Muscle of leg (tissue), 11 donors: Measurements from ENCODE around the gene RAB43. TPM values are rescaled to one million over a fixed set of nuclear protein-coding genes. Genes with fewer than 3 reads are reported as not detected.
"Not testable (repeated sequence)": the region's sequence is repeated elsewhere in the genome, so short reads cannot be mapped to it uniquely, and the experiment has no call there.

Experiments
- DNase-seq: peaks from one replicate; pipeline ENCODE4 v3.0.0; 2013
- H3K27ac ChIP-seq: one replicate; pipeline ENCODE4 v1.5.1; 2013; ENCODE audit warnings: mild to moderate bottlenecking, low read length, control low read depth
- H3K27me3 ChIP-seq: one replicate; pipeline ENCODE4 v1.6.1; 2013; ENCODE audit warnings: low read length; ENCODE audit not compliant: control insufficient read depth, insufficient read depth
- H3K36me3 ChIP-seq: one replicate; pipeline ENCODE4 v1.6.1; 2013; ENCODE audit warnings: low read length; ENCODE audit not compliant: control insufficient read depth, insufficient read depth
- H3K4me1 ChIP-seq: one replicate; pipeline ENCODE4 v1.6.1; 2013; ENCODE audit warnings: low read length; ENCODE audit not compliant: control insufficient read depth, insufficient read depth
- H3K4me3 ChIP-seq: one replicate; pipeline ENCODE4 v1.5.1; 2013; ENCODE audit warnings: low read length, control low read depth
- H3K9me3 ChIP-seq: replicated peaks from 2 replicates; pipeline ENCODE4 v1.6.1; 2013; ENCODE audit warnings: low read depth, low read length; ENCODE audit not compliant: control insufficient read depth
- WGBS: methylation state at CpG from one replicate; pipeline ENCODE4 v1.1.5; 2013; ENCODE audit warnings: missing lambda C conversion rate; ENCODE audit not compliant: insufficient coverage; 5-methylcytosine and 5-hydroxymethylcytosine counted together
- polyA plus RNA-seq, 8 donors: library from polyadenylated mRNA; unstranded; fragments of 120-200 nt; gene quantifications; one replicate each; pipeline versions ENCODE4 v1.2.1 to v1.2.3, GENCODE V29; 2013; ENCODE audit warnings: inconsistent platforms in 1 of 8, low replicate concordance in 1 of 8; ENCODE audit not compliant: insufficient read length in 8 of 8, insufficient read depth in 1 of 8
- total RNA-seq: library from RNA; stranded (reverse); fragments of 120-200 nt; gene quantifications from one replicate; pipeline ENCODE4 v1.2.4, GENCODE V29; 2013

Gene RAB43
- total and polyA plus RNA-seq, 9 donors = 1.6 to 4.2 (median 2.7) TPM

- H3K4me3 ChIP-seq = no peak overlapping the region
- peaks cover 2% of the 10 kb centered on the region for H3K27me3 ChIP-seq
- WGBS = 84% methylated on average over 7 of the region's 7 CpGs
These were observed 44.4 kb downstream of the RAB43 start for GRCh38 chr3:129077222-129077621.

DNA sequence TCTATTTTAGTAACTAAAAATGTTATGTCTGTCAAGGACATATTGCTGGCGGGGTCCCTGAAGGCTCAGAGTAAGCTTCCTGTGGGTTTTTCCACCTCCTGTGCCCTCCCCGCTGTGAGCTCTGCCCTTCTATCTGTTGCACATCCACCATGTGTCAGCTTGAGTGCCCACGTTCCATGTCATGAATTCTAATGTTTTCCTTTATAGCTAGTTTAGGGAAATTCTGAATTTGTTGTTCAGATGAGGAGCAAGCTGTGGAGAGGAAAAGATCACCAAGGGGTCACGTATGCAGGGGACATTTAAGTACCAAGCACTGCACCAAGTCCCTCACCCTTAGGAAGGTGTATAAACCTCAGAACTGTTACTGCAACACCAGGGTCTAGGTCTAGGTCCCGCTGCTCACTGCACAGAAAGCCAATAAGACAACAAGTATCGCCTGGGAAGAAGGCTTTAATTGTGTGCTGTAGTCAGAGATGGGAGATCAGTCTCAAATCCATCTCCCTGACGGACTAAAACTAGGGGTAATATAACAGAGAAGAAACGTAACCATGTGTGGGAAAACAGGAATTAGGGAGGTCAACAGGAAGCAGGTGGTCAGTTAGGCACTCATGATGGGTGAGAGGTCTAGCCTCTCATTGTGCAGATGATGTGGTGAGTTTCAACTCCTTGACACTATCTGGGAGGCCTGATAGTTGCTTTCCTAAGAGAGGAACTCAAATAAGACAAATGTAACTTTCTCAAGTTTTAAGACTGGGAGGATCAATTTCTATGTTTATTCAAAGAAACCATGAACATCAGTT is 51.3 kb downstream of the RAB43 start:
- H3K4me1 ChIP-seq = peaks cover 2% of the 10 kb centered on the region
- H3K36me3 ChIP-seq = no peaks in the 10 kb centered on the region
- H3K27ac ChIP-seq = no peak overlapping the region
- no peak overlapping the region for H3K4me3 ChIP-seq
- DNase-seq = no peak
- 62% methylated on average over 2 of the region's 8 CpGs for WGBS
- no peaks in the 10 kb centered on the region for H3K27me3 ChIP-seq
- no peaks in the 10 kb centered on the region for H3K9me3 ChIP-seq

More at GRCh38 chr3:129077222-129077621, 44.4 kb downstream of the RAB43 start:
- Histone ChIP-seq H3K36me3 (no peaks in the 10 kb centered on the region), H3K4me1 (no peaks in the 10 kb centered on the region), H3K9me3 (no peaks in the 10 kb centered on the region), H3K27ac (no peak overlapping the region)
- no peak for DNase-seq

GRCh38 chr3:129069313-129070085 is 52.1 kb downstream of the RAB43 start:
- WGBS = 92% methylated on average over 7 of the region's 13 CpGs
- H3K4me3 ChIP-seq, DNase-seq, H3K27ac ChIP-seq, H3K4me1 ChIP-seq, H3K27me3 ChIP-seq, H3K36me3 ChIP-seq, H3K9me3 ChIP-seq: not testable (repeated sequence)

DNA sequence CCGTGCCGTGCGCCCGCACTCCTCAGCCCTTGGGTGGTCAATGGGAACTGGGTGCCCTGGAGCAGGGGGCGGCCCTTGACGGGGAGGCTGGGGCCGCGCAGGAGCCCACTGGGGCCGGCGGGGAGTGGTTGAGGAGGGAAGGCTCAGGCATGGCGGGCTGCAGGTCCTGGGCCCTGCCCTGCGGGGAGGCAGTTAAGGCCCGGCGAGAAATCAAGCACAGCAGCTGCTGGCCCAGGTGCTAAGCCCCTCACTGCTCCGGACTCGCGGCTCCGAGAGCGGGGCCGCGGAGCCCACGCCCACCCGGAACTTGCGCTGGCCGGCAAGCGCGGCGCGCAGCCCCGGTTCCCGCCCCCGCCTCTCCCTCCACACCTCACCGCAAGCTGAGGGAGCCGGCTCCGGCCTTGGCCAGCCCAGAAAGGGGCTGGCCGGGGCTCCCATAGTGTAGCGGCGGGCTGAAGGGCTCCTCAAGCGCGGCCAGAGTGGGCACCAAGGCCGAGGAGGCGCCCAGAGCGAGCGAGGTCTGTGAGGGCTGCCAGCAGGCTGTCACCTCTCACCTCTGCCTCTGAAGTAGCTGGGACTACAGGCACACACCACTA is 53.2 kb downstream of the RAB43 start:
- H3K36me3 ChIP-seq = no peaks in the 10 kb centered on the region
- H3K27ac ChIP-seq = no peak overlapping the region
- H3K27me3 ChIP-seq = no peaks in the 10 kb centered on the region
- H3K4me3 ChIP-seq = peak overlapping the region; percentile 36
- WGBS = 8% methylated on average over 40 of the region's 44 CpGs
- H3K9me3 ChIP-seq = no peaks in the 10 kb centered on the region
- peak; percentile 29 for DNase-seq
- H3K4me1 ChIP-seq = peaks cover 2% of the 10 kb centered on the region

- WGBS = 100% methylated on average over 2 of the region's 7 CpGs
- not testable (repeated sequence) for H3K27me3 ChIP-seq, DNase-seq
These were observed 53.9 kb downstream of the RAB43 start for GRCh38 chr3:129067719-129068118.

DNA sequence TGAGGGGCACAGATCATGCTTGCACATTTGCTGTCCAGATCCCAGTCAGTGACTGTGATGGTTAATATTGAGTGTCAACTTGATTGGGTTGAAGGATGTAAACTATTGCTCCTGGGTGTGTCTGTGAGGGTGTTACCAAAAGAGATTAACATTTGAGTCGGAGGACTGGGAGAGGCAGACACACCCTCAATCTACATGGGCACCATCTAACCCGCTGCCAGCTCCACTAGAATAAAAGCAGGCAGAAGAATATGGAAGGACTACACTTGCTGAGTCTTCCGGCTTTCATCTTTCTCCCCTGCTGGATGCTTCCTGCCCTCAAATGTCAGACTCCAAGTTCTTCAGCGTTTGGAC is 55.9 kb downstream of the RAB43 start:
- H3K9me3 ChIP-seq = no peaks in the 10 kb centered on the region
- H3K27me3 ChIP-seq = no peaks in the 10 kb centered on the region
- 64% methylated on average over 4 of the region's 4 CpGs for WGBS
- no peak overlapping the region for H3K27ac ChIP-seq
- H3K4me3 ChIP-seq = no peak overlapping the region
- no peaks in the 10 kb centered on the region for H3K36me3 ChIP-seq
- H3K4me1 ChIP-seq = peaks cover 3% of the 10 kb centered on the region
- DNase-seq = no peak

More at GRCh38 chr3:129067719-129068118, 53.9 kb downstream of the RAB43 start:
- H3K36me3 ChIP-seq, H3K9me3 ChIP-seq, H3K4me3 ChIP-seq, H3K4me1 ChIP-seq, H3K27ac ChIP-seq: not testable (repeated sequence)

DNA sequence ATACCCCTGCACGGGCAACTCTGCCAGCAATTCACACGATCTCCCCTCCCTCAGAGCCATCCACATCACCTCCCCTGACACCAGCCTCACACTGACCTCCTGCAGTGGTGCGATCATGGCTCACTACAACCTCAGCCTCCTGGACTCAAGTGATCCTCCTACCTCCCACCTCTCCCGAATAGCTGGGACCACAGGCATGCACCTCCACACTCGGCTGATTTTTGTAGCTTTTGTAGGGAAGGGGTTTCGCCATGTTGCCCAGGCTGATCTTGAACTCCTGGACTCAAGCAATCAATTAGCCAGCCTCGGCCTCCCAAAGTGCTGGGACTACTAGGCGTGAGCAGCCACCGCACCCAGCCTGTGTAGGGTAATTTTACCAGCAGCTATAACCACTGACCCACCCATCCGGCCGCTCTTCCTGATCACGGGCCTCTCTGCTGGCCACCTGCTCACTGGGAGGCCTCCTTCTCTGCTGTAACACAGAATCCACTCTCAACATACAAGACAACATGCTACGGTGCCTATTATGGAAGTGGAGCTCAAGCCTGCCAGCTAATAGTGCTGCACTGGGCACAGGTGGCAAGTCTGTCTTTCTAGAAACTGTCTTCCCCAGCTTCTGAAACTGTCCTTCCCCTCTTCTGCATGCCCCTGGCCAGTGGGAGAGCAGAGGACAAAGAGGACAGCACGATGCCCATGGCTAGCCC is 56.4 kb downstream of the RAB43 start:
- Histone ChIP-seq H3K4me1 (peaks cover 8% of the 10 kb centered on the region), H3K36me3 (no peaks in the 10 kb centered on the region), H3K4me3 (no peak overlapping the region), H3K27me3 (no peaks in the 10 kb centered on the region), H3K9me3 (no peaks in the 10 kb centered on the region), H3K27ac (no peak overlapping the region)
- DNase-seq = no peak
- WGBS = 77% methylated on average over 12 of the region's 14 CpGs

DNA sequence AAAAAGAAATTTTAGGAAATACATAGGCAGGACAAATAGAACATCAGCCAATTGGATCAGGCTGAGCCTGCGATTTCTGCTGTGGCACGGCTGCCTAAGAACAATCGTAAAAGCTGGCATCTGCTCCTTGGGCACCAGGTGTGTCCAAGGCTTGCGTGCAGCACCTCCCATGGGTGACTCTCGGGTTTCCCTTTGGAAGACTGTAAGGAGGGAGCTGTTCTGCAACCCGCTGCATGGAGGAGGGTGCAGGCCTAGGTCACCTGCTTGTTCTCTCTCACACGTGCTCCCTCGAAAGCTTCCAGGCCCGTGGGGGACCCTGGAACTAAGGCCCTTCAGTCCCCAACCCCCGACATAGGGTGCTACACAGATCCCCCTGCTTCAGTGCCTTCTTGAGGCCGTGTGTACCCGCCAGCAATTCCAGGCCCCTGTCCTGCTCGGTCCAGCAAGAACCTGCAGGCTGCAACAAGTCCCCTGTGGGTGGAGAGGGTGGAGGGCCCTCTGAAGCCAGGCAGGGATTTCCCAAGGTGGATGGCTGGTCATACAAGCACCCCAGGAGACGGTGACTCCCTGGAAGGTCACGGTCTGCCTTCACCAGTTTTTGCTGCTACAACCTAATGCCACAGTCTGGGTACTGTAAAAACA is 57.6 kb downstream of the RAB43 start:
- 82% methylated on average over 8 of the region's 15 CpGs for WGBS
- no peaks in the 10 kb centered on the region for H3K36me3 ChIP-seq
- H3K4me3 ChIP-seq = no peak overlapping the region
- no peak overlapping the region for H3K27ac ChIP-seq
- H3K27me3 ChIP-seq = no peaks in the 10 kb centered on the region
- no peak for DNase-seq
- H3K9me3 ChIP-seq = no peaks in the 10 kb centered on the region
- peaks cover 15% of the 10 kb centered on the region for H3K4me1 ChIP-seq

- Histone ChIP-seq H3K9me3 (no peaks in the 10 kb centered on the region), H3K36me3 (no peaks in the 10 kb centered on the region), H3K4me3 (no peak overlapping the region), H3K4me1 (peaks cover 14% of the 10 kb centered on the region), H3K27me3 (no peaks in the 10 kb centered on the region), H3K27ac (no peak overlapping the region)
- DNase-seq = no peak
- 54% methylated on average over 7 of the region's 10 CpGs for WGBS
These were observed 58.4 kb downstream of the RAB43 start for GRCh38 chr3:129063091-129063640.
